ENCODE data around the gene GGT5. TPM values are rescaled to one million over a fixed set of nuclear protein-coding genes. Genes with fewer than 3 reads are reported as not detected.

Gene GGT5
- total and polyA plus RNA-seq, 2 of the 13 experiments (the other 11 are each of a cell fraction or from before 2014, with no cell fraction given) = 0.69 to 3.1 TPM

- TF ChIP-seq ZFX (CRISPR knock-in tag; IDR thresholded peaks at IDR 0.05; ENCODE audit: low read depth) (peak; percentile 47; the same call in 1 of the 2 replicates), IRF9 (CRISPR knock-in tag; IDR thresholded peaks at IDR 0.05; ENCODE audit: borderline replicate concordance) (no peak), ZNF431 (CRISPR knock-in tag; IDR thresholded peaks at IDR 0.05; ENCODE audit: borderline replicate concordance, low read depth) (no peak), ZNF24 (IDR thresholded peaks at IDR 0.05) (no peak), XBP1 (CRISPR knock-in tag; IDR thresholded peaks at IDR 0.05) (no peak), NFATC3 (CRISPR knock-in tag; IDR thresholded peaks at IDR 0.05) (no peak), MAF1 (CRISPR knock-in tag; IDR thresholded peaks at IDR 0.05; ENCODE audit: borderline replicate concordance) (no peak), GABPB1 (CRISPR knock-in tag; IDR thresholded peaks at IDR 0.05) (peak; percentile 20; the same call in 1 of the 2 replicates), MIXL1 (CRISPR knock-in tag; IDR thresholded peaks at IDR 0.05) (no peak), ATF6 (CRISPR knock-in tag; conservative IDR thresholded peaks at IDR 0.05) (no peak), ZNF766 (CRISPR knock-in tag; IDR thresholded peaks at IDR 0.05; ENCODE audit: borderline replicate concordance) (no peak), HMGA1 (CRISPR knock-in tag; conservative IDR thresholded peaks at IDR 0.05) (no peak), PHF21A (CRISPR knock-in tag; IDR thresholded peaks at IDR 0.05) (no peak), TP53 (CRISPR knock-in tag; conservative IDR thresholded peaks at IDR 0.05) (no peak), RERE (CRISPR knock-in tag; IDR thresholded peaks at IDR 0.05; ENCODE audit: low read depth) (no peak), KDM6A (CRISPR knock-in tag; IDR thresholded peaks at IDR 0.05; ENCODE audit: low read depth) (no peak), TBX2 (CRISPR knock-in tag; IDR thresholded peaks at IDR 0.05; ENCODE audit: borderline replicate concordance) (no peak), MXD1 (CRISPR knock-in tag; IDR thresholded peaks at IDR 0.05) (no peak), KDM2A (CRISPR knock-in tag; IDR thresholded peaks at IDR 0.05; ENCODE audit: borderline replicate concordance, low read depth) (0 out of 2 replicates have a peak, but pooled peaks have one; percentile 38), SP4 (CRISPR knock-in tag; IDR thresholded peaks at IDR 0.05) (no peak), NFKBIZ (CRISPR knock-in tag; IDR thresholded peaks at IDR 0.05) (no peak), ZNF777 (CRISPR knock-in tag; IDR thresholded peaks at IDR 0.05) (no peak), ATF7-NPFF (CRISPR knock-in tag; IDR thresholded peaks at IDR 0.05; ENCODE audit: low read depth) (no peak)
Measured at GRCh38 chr22:24175160-24175808, 69.6 kb downstream of the GGT5 start (continued).

Data from HepG2 (cell line).